Ovary (tissue), 9 donors: Measurements from ENCODE around the gene ZSCAN4. TPM values are rescaled to one million over a fixed set of nuclear protein-coding genes. Genes with fewer than 3 reads are reported as not detected.

Experiments used
- DNase-seq, 5 donors: peaks; one replicate each; pipeline ENCODE4 v3.0.0-alpha.2; 2019 to 2020
- H3K27ac ChIP-seq, 2 donors: fragments of 200-600 bp; one replicate each; pipeline versions ENCODE4 v1.5.1 to v1.8.0; 2019 to 2022
- H3K27me3 ChIP-seq: fragments of 200-600 bp; one replicate; pipeline ENCODE4 v1.8.0; 2022
- H3K36me3 ChIP-seq: fragments of 200-600 bp; sonication (generic); one replicate; pipeline ENCODE4 v1.5.1; 2019
- H3K4me1 ChIP-seq: one replicate; pipeline ENCODE4 v1.8.1; 2013; ENCODE audit warnings: mild to moderate bottlenecking, moderate library complexity; ENCODE audit not compliant: insufficient read depth
- H3K4me3 ChIP-seq: fragments of 200-600 bp; sonication (generic); one replicate; pipeline ENCODE4 v1.5.1; 2017
- H3K9me3 ChIP-seq, 2 donors: fragments of 200-600 bp in 1 of 2; sonication (generic) in 1 of 2; one replicate each; pipeline versions ENCODE4 v1.5.1 to v1.8.1; 2013 to 2019; ENCODE audit warnings: mild to moderate bottlenecking in 1 of 2, moderate library complexity in 1 of 2
- CTCF ChIP-seq, 3 donors: fragments of 450-650 bp in 2 of 3; fragments of 200-600 bp in 1 of 3; IDR thresholded peaks; one replicate each; pipeline versions ENCODE4 v1.5.1 to v1.8.0; 2016 to 2022; ENCODE audit warnings: antibody characterized with exemption in 3 of 3, mild to moderate bottlenecking in 1 of 3
- EP300 ChIP-seq: sonication (generic); formaldehyde crosslinking; IDR thresholded peaks from one replicate; pipeline ENCODE4 v1.6.1; 2017; ENCODE audit warnings: antibody characterized with exemption
- POLR2A ChIP-seq: fragments of 450-650 bp; IDR thresholded peaks from one replicate; pipeline ENCODE4 v1.6.1; 2017; ENCODE audit warnings: antibody characterized with exemption, mild to moderate bottlenecking, moderate library complexity
- WGBS, 3 donors: extraction: QIAGEN DNeasy Blood & Tissue Kit in 1 of 3; methylation state at CpG; one replicate each; pipeline versions ENCODE4 v1.1.5 to v1.1.7; 2013 to 2017; 5-methylcytosine and 5-hydroxymethylcytosine counted together
- intact Hi-C, 4 donors: fragments of 100-400 bp; cut with DNase I; formaldehyde crosslinking; loops; one replicate each; pipeline versions ENCODE4 v1.11.0 to v1.15.1; 2022 to 2023
- polyA plus RNA-seq, 2 donors: library from polyadenylated mRNA; stranded (reverse); fragments of 200-250 nt in 1 of 2; fragments of 350-450 nt in 1 of 2; fragmentation: Illumina TruSeq in 1 of 2; extraction: RNeasy Lipid Tissue Mini Kit (QIAGEN cat#74804) in 1 of 2; gene quantifications; one replicate each; pipeline ENCODE4 v1.2.3, GENCODE V29; 2013 to 2014
- total RNA-seq, 7 donors: library from RNA; depleted of rRNA in 2 of 7; stranded (reverse); fragments of >200 nt in 2 of 7; fragmentation: NEBNext Ultra II Directional in 3 of 7; extraction: Animal tissue kit (Norgen Biotek cat#: 25700) in 3 of 7; gene quantifications; one replicate each; pipeline versions ENCODE4 v1.1.0 to v1.2.4, GENCODE V29; 2016 to 2023
- donor health status: DM: no; HTN: no; CAD: no; lungs with moderate emphysema.
- donor health status: DM: no; HTN: no; CAD: no.
- donor health status: Bipolar disorder and iron deficiency.
- donor health status: DM: yes; HTN: yes; CAD: no.
- donor health status: DM: no; HTN: no; CAD: no.
- donor health status: DM: yes; HTN: yes; CAD: no.

ZSCAN4 gene
- total and polyA plus RNA-seq, 9 donors: 0.07 to 1.3 (median 0.11) TPM; not detected in 5

- intact Hi-C loops: no loop called here
- H3K36me3 ChIP-seq: no peaks in the 10 kb centered on the region
- no peak overlapping the region for H3K4me3 ChIP-seq
- peaks cover 20 to 72% of the 10 kb centered on the region in 2 donors for H3K9me3 ChIP-seq
- peaks cover 5% of the 10 kb centered on the region for H3K4me1 ChIP-seq
- 94 to 96% (median 96%) methylated on average over 3 of the region's 3 CpGs for WGBS, 3 donors
- DNase-seq: no peak
- TF ChIP-seq POLR2A (no peak), EP300 (no peak), CTCF (IDR thresholded peaks at IDR 0.05) (no peak)
- no peak overlapping the region for H3K27ac ChIP-seq
- H3K27me3 ChIP-seq: no peaks in the 10 kb centered on the region
Measured at GRCh38 chr19:57686727-57687126, 18.0 kb downstream of the ZSCAN4 start.

GRCh38 chr19:57687363-57688010 is 18.8 kb downstream of the ZSCAN4 start:
- Histone ChIP-seq H3K27me3 (no peaks in the 10 kb centered on the region), H3K36me3 (no peaks in the 10 kb centered on the region), H3K4me1 (peaks cover 3% of the 10 kb centered on the region), H3K4me3 (no peak overlapping the region), H3K27ac (no peak overlapping the region), H3K9me3 (peaks cover 20 to 75% of the 10 kb centered on the region in 2 donors)
- TF ChIP-seq CTCF (IDR thresholded peaks at IDR 0.05): no peak
- TF ChIP-seq POLR2A: no peak
- TF ChIP-seq EP300: no peak
- 92 to 98% (median 98%) methylated on average over 12 of the region's 12 CpGs for WGBS, 3 donors
- intact Hi-C loops: no loop called here
- no peak for DNase-seq

- TF ChIP-seq CTCF (IDR thresholded peaks at IDR 0.05): no peak
- no peak for TF ChIP-seq POLR2A
- H3K4me3 ChIP-seq: no peak overlapping the region
- H3K36me3 ChIP-seq: no peaks in the 10 kb centered on the region
- intact Hi-C loops: no loop called here
- H3K9me3 ChIP-seq: peaks cover 23 to 82% of the 10 kb centered on the region in 2 donors
- no peaks in the 10 kb centered on the region for H3K27me3 ChIP-seq
- H3K4me1 ChIP-seq: no peaks in the 10 kb centered on the region
- no peak overlapping the region for H3K27ac ChIP-seq
- WGBS, 3 donors: 98 to 99% (median 98%) methylated on average over 6 of the region's 6 CpGs
- no peak for DNase-seq
Measured at GRCh38 chr19:57688011-57688763, 19.5 kb downstream of the ZSCAN4 start.

- TF ChIP-seq CTCF (IDR thresholded peaks at IDR 0.05) (no peak), POLR2A (no peak), EP300 (no peak)
- Histone ChIP-seq H3K36me3 (no peaks in the 10 kb centered on the region), H3K4me1 (no peaks in the 10 kb centered on the region), H3K27ac (no peak overlapping the region), H3K4me3 (no peak overlapping the region), H3K9me3 (peaks cover 22 to 82% of the 10 kb centered on the region in 2 donors), H3K27me3 (no peaks in the 10 kb centered on the region)
- 94 to 99% (median 96%) methylated on average over 3 of the region's 3 CpGs for WGBS, 3 donors
- intact Hi-C loops: no loop called here
- no peak for DNase-seq
Measured at GRCh38 chr19:57689750-57690149, 21.0 kb downstream of the ZSCAN4 start.
